ENCODE data around the gene MAP6D1.
A peak's percentile ranks its signal among the peaks of the same experiment; 100 is the strongest.

The MAP6D1 gene

DNA sequence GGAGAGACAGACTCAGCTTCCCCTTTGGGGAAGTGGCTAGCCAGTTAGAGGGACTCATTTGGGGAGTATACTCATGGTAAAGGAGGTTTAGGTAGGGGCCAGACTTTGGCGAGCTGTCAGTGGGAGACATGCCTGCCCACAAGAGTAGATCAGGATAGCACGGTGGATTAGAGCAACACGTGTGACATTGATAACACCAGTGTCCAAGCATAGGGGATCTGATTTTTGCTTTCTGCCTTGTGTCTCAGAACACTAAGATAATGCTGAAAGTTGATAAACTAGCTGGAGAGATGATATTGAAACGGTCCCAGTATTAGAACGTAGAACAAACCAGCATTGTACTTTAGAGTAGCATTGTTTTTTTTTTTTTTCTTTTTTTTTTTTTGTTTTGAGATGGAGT lies 25.9 kb downstream of the MAP6D1 start:
- Histone ChIP-seq H3K4me3 (ENCODE audit: low read depth in 1 of 2, low read length in 2 of 2) (no peak overlapping the region), H3K36me3 (ENCODE audit: insufficient read depth, low read length) (peaks cover 91% of the 10 kb centered on the region)
- 0 out of 3 replicates have a peak, but pooled peaks have one; percentile 14 for ATAC-seq (ENCODE audit: insufficient read depth, low read depth)

GRCh38 chr3:183797996-183798395 lies 27.4 kb downstream of the MAP6D1 start:
- Histone ChIP-seq H3K79me2 (ENCODE audit: insufficient read depth, low read length) (no peaks in the 10 kb centered on the region), H3K27me3 (ENCODE audit: insufficient read depth, low read length, poor library complexity) (no peaks in the 10 kb centered on the region), H3K4me1 (ENCODE audit: insufficient read depth, low read length) (no peaks in the 10 kb centered on the region), H3K27ac (ENCODE audit: low read length) (no peak overlapping the region), H2AFZ (ENCODE audit: low read depth, low read length) (no peak overlapping the region), H3K4me2 (ENCODE audit: insufficient read depth, low read length) (no peak overlapping the region), H3K4me3 (ENCODE audit: low read depth in 1 of 2, low read length in 2 of 2) (no peak overlapping the region), H3K9ac (ENCODE audit: low read depth, low read length) (no peak overlapping the region), H3K36me3 (ENCODE audit: insufficient read depth, low read length) (peaks cover 89% of the 10 kb centered on the region), H3K9me3 (ENCODE audit: insufficient read depth, low read length, severe bottlenecking) (no peaks in the 10 kb centered on the region), H4K20me1 (ENCODE audit: insufficient read depth, low read length) (no peaks in the 10 kb centered on the region)
- DNase-seq (no peak), ATAC-seq (ENCODE audit: insufficient read depth, low read depth) (no peak)
- TF ChIP-seq, protein P1, sequence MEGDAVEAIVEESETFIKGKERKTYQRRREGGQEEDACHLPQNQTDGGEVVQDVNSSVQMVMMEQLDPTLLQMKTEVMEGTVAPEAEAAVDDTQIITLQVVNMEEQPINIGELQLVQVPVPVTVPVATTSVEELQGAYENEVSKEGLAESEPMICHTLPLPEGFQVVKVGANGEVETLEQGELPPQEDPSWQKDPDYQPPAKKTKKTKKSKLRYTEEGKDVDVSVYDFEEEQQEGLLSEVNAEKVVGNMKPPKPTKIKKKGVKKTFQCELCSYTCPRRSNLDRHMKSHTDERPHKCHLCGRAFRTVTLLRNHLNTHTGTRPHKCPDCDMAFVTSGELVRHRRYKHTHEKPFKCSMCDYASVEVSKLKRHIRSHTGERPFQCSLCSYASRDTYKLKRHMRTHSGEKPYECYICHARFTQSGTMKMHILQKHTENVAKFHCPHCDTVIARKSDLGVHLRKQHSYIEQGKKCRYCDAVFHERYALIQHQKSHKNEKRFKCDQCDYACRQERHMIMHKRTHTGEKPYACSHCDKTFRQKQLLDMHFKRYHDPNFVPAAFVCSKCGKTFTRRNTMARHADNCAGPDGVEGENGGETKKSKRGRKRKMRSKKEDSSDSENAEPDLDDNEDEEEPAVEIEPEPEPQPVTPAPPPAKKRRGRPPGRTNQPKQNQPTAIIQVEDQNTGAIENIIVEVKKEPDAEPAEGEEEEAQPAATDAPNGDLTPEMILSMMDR (IDR thresholded peaks at IDR 0.05; ENCODE audit: borderline replicate concordance, extremely low read depth, low read length, poor library complexity, severe bottlenecking), result no peak
- TF ChIP-seq EZH2 (IDR thresholded peaks at IDR 0.05; ENCODE audit: borderline replicate concordance, low read depth, low read length, severe bottlenecking), result no peak

More for the DNA sequence above, 25.9 kb downstream of the MAP6D1 start:
- no peak overlapping the region for H2AFZ ChIP-seq (ENCODE audit: low read depth, low read length)
- TF ChIP-seq, protein P1 (IDR thresholded peaks at IDR 0.05; ENCODE audit: borderline replicate concordance, extremely low read depth, low read length, poor library complexity, severe bottlenecking), result no peak
- TF ChIP-seq EZH2 (IDR thresholded peaks at IDR 0.05; ENCODE audit: borderline replicate concordance, low read depth, low read length, severe bottlenecking), result no peak
- DNase-seq, result no peak
- no peaks in the 10 kb centered on the region for H4K20me1 ChIP-seq (ENCODE audit: insufficient read depth, low read length)
- H3K79me2 ChIP-seq (ENCODE audit: insufficient read depth, low read length), result no peaks in the 10 kb centered on the region
- no peaks in the 10 kb centered on the region for H3K9me3 ChIP-seq (ENCODE audit: insufficient read depth, low read length, severe bottlenecking)
- no peaks in the 10 kb centered on the region for H3K4me1 ChIP-seq (ENCODE audit: insufficient read depth, low read length)
- H3K9ac ChIP-seq (ENCODE audit: low read depth, low read length), result no peak overlapping the region
- no peak overlapping the region for H3K4me2 ChIP-seq (ENCODE audit: insufficient read depth, low read length)
- H3K27ac ChIP-seq (ENCODE audit: low read length), result no peak overlapping the region
- no peaks in the 10 kb centered on the region for H3K27me3 ChIP-seq (ENCODE audit: insufficient read depth, low read length, poor library complexity)

GRCh38 chr3:183796372-183796771 lies 29.0 kb downstream of the MAP6D1 start:
- Histone ChIP-seq H3K9ac (ENCODE audit: low read depth, low read length) (no peak overlapping the region), H3K9me3 (ENCODE audit: insufficient read depth, low read length, severe bottlenecking) (no peaks in the 10 kb centered on the region), H2AFZ (ENCODE audit: low read depth, low read length) (no peak overlapping the region), H3K4me1 (ENCODE audit: insufficient read depth, low read length) (no peaks in the 10 kb centered on the region), H3K4me3 (ENCODE audit: low read depth in 1 of 2, low read length in 2 of 2) (no peak overlapping the region), H3K4me2 (ENCODE audit: insufficient read depth, low read length) (no peak overlapping the region), H3K27ac (ENCODE audit: low read length) (no peak overlapping the region), H4K20me1 (ENCODE audit: insufficient read depth, low read length) (no peaks in the 10 kb centered on the region), H3K36me3 (ENCODE audit: insufficient read depth, low read length) (peaks cover 89% of the 10 kb centered on the region), H3K79me2 (ENCODE audit: insufficient read depth, low read length) (no peaks in the 10 kb centered on the region), H3K27me3 (ENCODE audit: insufficient read depth, low read length, poor library complexity) (no peaks in the 10 kb centered on the region)
- DNase-seq (no peak), ATAC-seq (ENCODE audit: insufficient read depth, low read depth) (no peak)
- TF ChIP-seq, protein P1 (IDR thresholded peaks at IDR 0.05; ENCODE audit: borderline replicate concordance, extremely low read depth, low read length, poor library complexity, severe bottlenecking), result no peak
- no peak for TF ChIP-seq EZH2 (IDR thresholded peaks at IDR 0.05; ENCODE audit: borderline replicate concordance, low read depth, low read length, severe bottlenecking)

DNA sequence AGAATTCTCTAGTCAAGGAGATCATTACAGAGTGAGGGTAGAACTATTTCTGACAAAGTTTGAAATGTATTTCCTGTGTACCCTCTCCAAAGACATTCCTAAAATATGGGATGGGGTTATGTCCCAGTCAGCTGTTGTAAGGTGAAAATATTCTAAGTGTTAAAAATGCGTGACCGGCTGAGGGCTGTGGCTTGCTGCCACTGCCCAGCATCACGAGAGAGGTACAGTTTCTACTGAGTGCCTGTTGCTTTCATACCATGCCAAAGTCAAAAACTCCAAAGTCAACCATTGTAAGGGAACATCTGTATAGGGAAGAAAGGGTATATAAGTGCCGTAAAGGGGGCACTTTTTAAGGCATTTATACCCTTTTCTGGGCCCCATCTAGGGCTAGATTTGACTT lies 30.9 kb downstream of the MAP6D1 start:
- no peak overlapping the region for H3K27ac ChIP-seq (ENCODE audit: low read length)

More for the DNA sequence above, 30.9 kb downstream of the MAP6D1 start:
- Histone ChIP-seq H3K27me3 (ENCODE audit: insufficient read depth, low read length, poor library complexity) (no peaks in the 10 kb centered on the region), H3K79me2 (ENCODE audit: insufficient read depth, low read length) (no peaks in the 10 kb centered on the region), H3K4me1 (ENCODE audit: insufficient read depth, low read length) (no peaks in the 10 kb centered on the region), H2AFZ (ENCODE audit: low read depth, low read length) (no peak overlapping the region), H3K4me2 (ENCODE audit: insufficient read depth, low read length) (no peak overlapping the region), H3K36me3 (ENCODE audit: insufficient read depth, low read length) (peaks cover 92% of the 10 kb centered on the region), H3K9me3 (ENCODE audit: insufficient read depth, low read length, severe bottlenecking) (no peaks in the 10 kb centered on the region), H4K20me1 (ENCODE audit: insufficient read depth, low read length) (peaks cover 6% of the 10 kb centered on the region; the same call in 1 of the 2 replicates), H3K4me3 (ENCODE audit: low read depth in 1 of 2, low read length in 2 of 2) (no peak overlapping the region), H3K9ac (ENCODE audit: low read depth, low read length) (no peak overlapping the region)
- no peak for TF ChIP-seq EZH2 (IDR thresholded peaks at IDR 0.05; ENCODE audit: borderline replicate concordance, low read depth, low read length, severe bottlenecking)
- TF ChIP-seq, protein P1 (IDR thresholded peaks at IDR 0.05; ENCODE audit: borderline replicate concordance, extremely low read depth, low read length, poor library complexity, severe bottlenecking), result no peak
- ATAC-seq (ENCODE audit: insufficient read depth, low read depth) (no peak), DNase-seq (no peak)

Measured in DND-41 (cell line).